PFSK-1 (cell line): ENCODE results near the gene GLP1R.

Experiments
- FOXP2 ChIP-seq: optimal IDR thresholded peaks from 2 replicates; pipeline ENCODE3; 2011; ENCODE audit warnings: borderline replicate concordance, control low read depth, inconsistent platforms; ENCODE audit not compliant: insufficient read depth; ENCODE audit errors: extremely low read length, extremely low read depth
- POLR2AphosphoS5 ChIP-seq: IDR thresholded peaks from 2 replicates; pipeline ENCODE4 v1.6.1; 2012; ENCODE audit warnings: low read depth, mild to moderate bottlenecking, control low read depth, low read length, moderate library complexity
- REST ChIP-seq, 2 experiments: IDR thresholded peaks; 2 replicates each; pipeline versions ENCODE4 v1.6.1 to v1.8.0; 2011 to 2012; ENCODE audit warnings: low read depth in 2 of 2, low read length in 2 of 2, control low read depth in 1 of 2, inconsistent platforms in 1 of 2, mild to moderate bottlenecking in 1 of 2, moderate library complexity in 1 of 2; ENCODE audit not compliant: insufficient read depth in 1 of 2

- TF ChIP-seq FOXP2 (no peak), POLR2AphosphoS5 (no peak), REST (IDR thresholded peaks at IDR 0.05; ENCODE audit: insufficient read depth in 1 of 2, low read depth in 2 of 2, low read length in 2 of 2) (no peak)
These were observed 5.4 kb downstream of the GLP1R start for GRCh38 chr6:39053854-39054576.
